ACC112 (cell line): ENCODE data around the gene CLEC16A.

Source experiments
- H2AFZ ChIP-seq: fragments of 200-600 bp; sonication (generic); one replicate; pipeline ENCODE4 v1.6.0; 2017; ENCODE audit warnings: antibody characterized with exemption, low read length; ENCODE audit not compliant: unreplicated experiment
- H3K27ac ChIP-seq: fragments of 200-600 bp; sonication (generic); 2 replicates; pipeline ENCODE4 v1.5.1; 2014; ENCODE audit warnings: low read depth, mild to moderate bottlenecking, antibody characterized with exemption, low read length, moderate library complexity
- H3K27me3 ChIP-seq: fragments of 200-600 bp; sonication (generic); 2 replicates; pipeline ENCODE4 v1.6.1; 2014; ENCODE audit warnings: mild to moderate bottlenecking, antibody characterized with exemption, low read length, moderate library complexity, mixed read lengths; ENCODE audit not compliant: insufficient read depth
- H3K36me3 ChIP-seq: fragments of 200-600 bp; sonication (generic); 2 replicates; pipeline ENCODE4 v1.6.1; 2016; ENCODE audit warnings: mild to moderate bottlenecking, antibody characterized with exemption, low read length, moderate library complexity, mixed read lengths; ENCODE audit not compliant: insufficient read depth
- H3K4me1 ChIP-seq: fragments of 200-600 bp; sonication (generic); one replicate; pipeline ENCODE4 v1.6.1; 2016; ENCODE audit warnings: low read length, mixed read lengths; ENCODE audit not compliant: insufficient read depth, unreplicated experiment, control insufficient read depth
- H3K4me3 ChIP-seq: fragments of 200-600 bp; sonication (generic); 2 replicates; pipeline ENCODE4 v1.5.1; 2014; ENCODE audit warnings: mild to moderate bottlenecking, low read depth, low read length
- H3K79me2 ChIP-seq: fragments of 200-600 bp; sonication (generic); one replicate; pipeline ENCODE4 v1.6.0; 2016; ENCODE audit warnings: low read length; ENCODE audit not compliant: control insufficient read depth, unreplicated experiment, insufficient read depth

Gene CLEC16A

GRCh38 chr16:11009027-11009755, 64.8 kb downstream of the CLEC16A start:
- Histone ChIP-seq H3K4me3 (no peak overlapping the region), H3K79me2 (no peaks in the 10 kb centered on the region), H2AFZ (no peak overlapping the region), H3K27me3 (no peaks in the 10 kb centered on the region), H3K27ac (no peak overlapping the region), H3K4me1 (peaks cover 35% of the 10 kb centered on the region), H3K36me3 (no peaks in the 10 kb centered on the region)

GRCh38 chr16:11010575-11011221, 66.3 kb downstream of the CLEC16A start:
- H3K4me1 ChIP-seq, result peaks cover 20% of the 10 kb centered on the region
- H3K36me3 ChIP-seq, result no peaks in the 10 kb centered on the region
- no peaks in the 10 kb centered on the region for H3K27me3 ChIP-seq
- no peak overlapping the region for H3K4me3 ChIP-seq
- no peaks in the 10 kb centered on the region for H3K79me2 ChIP-seq
- H3K27ac ChIP-seq, result no peak overlapping the region
- H2AFZ ChIP-seq, result no peak overlapping the region

DNA sequence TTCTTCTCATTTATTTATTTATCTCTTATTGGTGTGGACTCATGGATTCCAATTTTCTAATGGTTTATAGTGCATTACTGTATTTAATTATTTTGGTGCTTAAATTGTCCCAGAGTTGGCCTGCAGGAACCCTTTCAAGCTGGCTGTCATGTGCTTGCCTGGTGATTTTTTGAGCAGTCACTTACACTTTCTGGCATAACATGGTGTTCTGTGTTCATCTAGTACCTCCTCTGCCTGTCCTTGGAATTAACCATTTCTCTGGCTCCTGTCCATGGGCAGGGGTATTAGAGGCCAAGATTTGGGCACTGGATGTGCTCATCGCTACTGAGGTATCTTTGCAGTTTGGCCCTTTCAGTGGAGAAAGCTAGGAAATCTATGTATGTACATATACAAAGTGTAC, 67.0 kb downstream of the CLEC16A start:
- Histone ChIP-seq H3K36me3 (no peaks in the 10 kb centered on the region), H3K79me2 (no peaks in the 10 kb centered on the region), H3K4me1 (peaks cover 16% of the 10 kb centered on the region), H3K27me3 (no peaks in the 10 kb centered on the region), H3K4me3 (no peak overlapping the region), H2AFZ (no peak overlapping the region), H3K27ac (no peak overlapping the region)

GRCh38 chr16:11012841-11013240, 68.5 kb downstream of the CLEC16A start:
- no peaks in the 10 kb centered on the region for H3K27me3 ChIP-seq
- H2AFZ ChIP-seq, result no peak overlapping the region
- no peaks in the 10 kb centered on the region for H3K79me2 ChIP-seq
- H3K27ac ChIP-seq, result no peak overlapping the region
- H3K4me3 ChIP-seq, result no peak overlapping the region
- peaks cover 21% of the 10 kb centered on the region for H3K4me1 ChIP-seq
- H3K36me3 ChIP-seq, result no peaks in the 10 kb centered on the region

- Histone ChIP-seq H3K4me3 (no peak overlapping the region), H3K79me2 (no peaks in the 10 kb centered on the region), H2AFZ (no peak overlapping the region), H3K4me1 (peaks cover 21% of the 10 kb centered on the region), H3K27ac (no peak overlapping the region), H3K27me3 (no peaks in the 10 kb centered on the region), H3K36me3 (no peaks in the 10 kb centered on the region)
Observed at GRCh38 chr16:11014136-11014535, 69.8 kb downstream of the CLEC16A start.

- Histone ChIP-seq H3K27ac (no peak overlapping the region), H3K79me2 (no peaks in the 10 kb centered on the region), H3K4me3 (no peak overlapping the region), H3K4me1 (peaks cover 21% of the 10 kb centered on the region), H2AFZ (no peak overlapping the region), H3K36me3 (no peaks in the 10 kb centered on the region), H3K27me3 (no peaks in the 10 kb centered on the region)
Observed at GRCh38 chr16:11015076-11015475, 70.7 kb downstream of the CLEC16A start.

- Histone ChIP-seq H3K27me3 (no peaks in the 10 kb centered on the region), H3K4me1 (peaks cover 20% of the 10 kb centered on the region), H2AFZ (no peak overlapping the region)
Observed at GRCh38 chr16:11015607-11016006, 71.2 kb downstream of the CLEC16A start.

GRCh38 chr16:11016524-11016988, 72.2 kb downstream of the CLEC16A start:
- Histone ChIP-seq H3K36me3 (no peaks in the 10 kb centered on the region), H3K27me3 (no peaks in the 10 kb centered on the region), H2AFZ (no peak overlapping the region), H3K4me1 (peaks cover 15% of the 10 kb centered on the region), H3K79me2 (no peaks in the 10 kb centered on the region), H3K4me3 (no peak overlapping the region), H3K27ac (peak overlapping the region; percentile 27; the same call in 1 of the 2 replicates)

More at GRCh38 chr16:11015607-11016006, 71.2 kb downstream of the CLEC16A start:
- no peaks in the 10 kb centered on the region for H3K36me3 ChIP-seq
- no peaks in the 10 kb centered on the region for H3K79me2 ChIP-seq
- no peak overlapping the region for H3K4me3 ChIP-seq
- no peak overlapping the region for H3K27ac ChIP-seq

GRCh38 chr16:11016993-11017392, 72.6 kb downstream of the CLEC16A start:
- H2AFZ ChIP-seq, result no peak overlapping the region
- H3K27me3 ChIP-seq, result no peaks in the 10 kb centered on the region
- H3K36me3 ChIP-seq, result no peaks in the 10 kb centered on the region
- H3K4me3 ChIP-seq, result no peak overlapping the region
- peaks cover 15% of the 10 kb centered on the region for H3K4me1 ChIP-seq
- H3K27ac ChIP-seq, result peak overlapping the region; percentile 27
- no peaks in the 10 kb centered on the region for H3K79me2 ChIP-seq

GRCh38 chr16:11017499-11017898, 73.1 kb downstream of the CLEC16A start:
- H3K79me2 ChIP-seq, result no peaks in the 10 kb centered on the region
- no peak overlapping the region for H3K4me3 ChIP-seq
- H3K27ac ChIP-seq, result peak overlapping the region; percentile 26
- H3K27me3 ChIP-seq, result no peaks in the 10 kb centered on the region
- no peak overlapping the region for H2AFZ ChIP-seq
- peaks cover 15% of the 10 kb centered on the region for H3K4me1 ChIP-seq
- no peaks in the 10 kb centered on the region for H3K36me3 ChIP-seq

DNA sequence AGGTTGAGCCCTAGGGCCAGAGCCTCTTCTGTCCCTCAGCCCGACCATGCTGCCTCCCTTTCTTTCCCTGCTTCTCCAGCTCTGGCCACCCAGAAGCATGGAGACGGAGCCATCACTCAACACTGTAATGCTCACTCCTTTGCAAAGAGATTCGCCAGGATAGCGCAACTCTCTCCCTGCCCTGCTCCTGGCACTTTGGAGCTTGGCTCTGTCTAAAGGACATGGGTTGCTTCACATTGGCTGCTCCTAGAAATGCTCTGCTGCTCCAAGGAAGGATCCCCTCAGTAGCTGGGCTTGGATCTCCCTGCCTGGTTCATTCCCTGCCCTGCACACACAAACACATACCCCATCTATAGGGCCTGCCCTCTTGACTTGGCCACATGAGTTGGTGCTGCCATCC, 76.0 kb downstream of the CLEC16A start:
- no peak overlapping the region for H3K27ac ChIP-seq
- H3K36me3 ChIP-seq, result peaks cover 10% of the 10 kb centered on the region
- no peaks in the 10 kb centered on the region for H3K79me2 ChIP-seq
- H2AFZ ChIP-seq, result no peak overlapping the region
- H3K27me3 ChIP-seq, result no peaks in the 10 kb centered on the region
- no peak overlapping the region for H3K4me3 ChIP-seq
- peaks cover 15% of the 10 kb centered on the region for H3K4me1 ChIP-seq
